Ecto neural progenitor cell (in vitro differentiated cells): ENCODE results near the gene CCDC146.

Experiments used
- DNase-seq: peaks from one replicate; pipeline ENCODE4 v3.0.0-alpha.2; 2018; ENCODE audit warnings: low spot score

The CCDC146 gene

GRCh38 chr7:77293046-77293445 is 170.6 kb downstream of the CCDC146 start:
- DNase-seq = no peak

GRCh38 chr7:77295549-77295948 is 173.1 kb downstream of the CCDC146 start:
- DNase-seq = no peak

GRCh38 chr7:77306231-77307067 is 184.0 kb downstream of the CCDC146 start:
- DNase-seq = no peak

- DNase-seq = no peak
These were observed 186.4 kb downstream of the CCDC146 start for GRCh38 chr7:77308792-77309191.

- no peak for DNase-seq
These were observed 187.4 kb downstream of the CCDC146 start for GRCh38 chr7:77309714-77310220.

- no peak for DNase-seq
These were observed 188.6 kb downstream of the CCDC146 start for GRCh38 chr7:77310982-77311381.

GRCh38 chr7:77313085-77313484 is 190.7 kb downstream of the CCDC146 start:
- no peak for DNase-seq

GRCh38 chr7:77313876-77314480 is 191.6 kb downstream of the CCDC146 start:
- no peak for DNase-seq

GRCh38 chr7:77315182-77315591 is 192.8 kb downstream of the CCDC146 start:
- no peak for DNase-seq

GRCh38 chr7:77316219-77316978 is 194.0 kb downstream of the CCDC146 start:
- no peak for DNase-seq

GRCh38 chr7:77318019-77318418 is 195.6 kb downstream of the CCDC146 start:
- no peak for DNase-seq

GRCh38 chr7:77320137-77320536 is 197.7 kb downstream of the CCDC146 start:
- DNase-seq = no peak

- DNase-seq = no peak
These were observed 198.3 kb downstream of the CCDC146 start for GRCh38 chr7:77320714-77321113.

- no peak for DNase-seq
These were observed 198.9 kb downstream of the CCDC146 start for GRCh38 chr7:77321300-77321699.

- no peak for DNase-seq
These were observed 203.7 kb downstream of the CCDC146 start for GRCh38 chr7:77326131-77326530.

GRCh38 chr7:77327067-77327931 is 204.9 kb downstream of the CCDC146 start:
- no peak for DNase-seq

GRCh38 chr7:77327932-77328628 is 205.7 kb downstream of the CCDC146 start:
- no peak for DNase-seq

GRCh38 chr7:77328669-77329068 is 206.3 kb downstream of the CCDC146 start:
- DNase-seq = no peak

GRCh38 chr7:77329466-77330168 is 207.2 kb downstream of the CCDC146 start:
- DNase-seq = no peak

GRCh38 chr7:77330169-77330882 is 207.9 kb downstream of the CCDC146 start:
- DNase-seq = no peak
